ENCODE data around the gene GAA. TPM values are rescaled to one million over a fixed set of nuclear protein-coding genes. Genes with fewer than 3 reads are reported as not detected.

Gene GAA
- total RNA-seq, 1 experiment from 2014 or later = 30.3 TPM

DNA sequence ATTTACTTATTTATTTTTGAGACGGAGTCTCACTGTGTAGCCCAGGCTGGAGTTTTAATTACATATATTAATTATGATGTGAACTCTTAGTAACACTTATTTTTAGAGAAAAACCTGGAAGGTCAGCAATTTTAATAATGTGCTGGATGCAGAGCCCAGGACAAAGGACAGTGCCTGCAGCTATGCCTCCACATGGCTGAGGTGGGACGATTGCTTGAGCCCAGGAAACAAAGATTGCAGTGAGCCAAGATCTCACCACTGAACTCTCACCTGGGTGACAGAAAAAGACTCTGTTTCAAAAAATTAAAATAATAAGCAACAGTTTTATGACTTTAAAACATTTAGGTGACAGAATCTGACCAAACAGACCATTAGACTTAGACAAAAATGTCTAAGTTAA lies 57.5 kb downstream of the GAA start:
- H3K9ac ChIP-seq (ENCODE audit: extremely low read depth, insufficient read length, low read length) = no peak overlapping the region
- H4K20me1 ChIP-seq (ENCODE audit: control insufficient read depth, insufficient read depth, insufficient read length) = no peaks in the 10 kb centered on the region
- peaks cover 15% of the 10 kb centered on the region for H3K27me3 Mint-ChIP-seq (ENCODE audit: low read depth)
- H3K36me3 Mint-ChIP-seq (ENCODE audit: insufficient read depth in 1 of 3, low read depth in 3 of 3) = peaks cover 15 to 29% (median 20%) of the 10 kb centered on the region in 3 experiments
- H3K27ac Mint-ChIP-seq = no peak overlapping the region
- no peaks in the 10 kb centered on the region for H3K79me2 ChIP-seq (ENCODE audit: insufficient read depth, low read length)
- no peak overlapping the region for H4K5ac ChIP-seq (ENCODE audit: insufficient read length, low read depth, low read length)
- no peak overlapping the region for H3K18ac ChIP-seq (ENCODE audit: insufficient read length, low read depth, low read length)
- no peak overlapping the region for H3K4ac ChIP-seq (ENCODE audit: low read depth, low read length)
- no peak overlapping the region for H3K14ac ChIP-seq (ENCODE audit: insufficient read depth, low read length)
- no peak overlapping the region for H2BK5ac ChIP-seq (ENCODE audit: insufficient read length, low read length)
- no peaks in the 10 kb centered on the region; the same call in 1 of the 2 replicates for H3K27me3 ChIP-seq (ENCODE audit: insufficient read depth, low read length)
- peaks cover 28 to 50% of the 10 kb centered on the region in 2 experiments for H3K4me1 Mint-ChIP-seq
- no peak overlapping the region for H4K91ac ChIP-seq (ENCODE audit: insufficient read length, low read depth, low read length)
- no peak overlapping the region for H3K4me2 ChIP-seq (ENCODE audit: insufficient read depth, insufficient read length, low read length)
- H3K56ac ChIP-seq (ENCODE audit: insufficient read length, low read depth, low read length) = no peak overlapping the region
- H2AK5ac ChIP-seq (ENCODE audit: insufficient read length, low read length) = no peak overlapping the region
- no peak overlapping the region for H3K23ac ChIP-seq (ENCODE audit: insufficient read length, low read depth, low read length)
- H2BK15ac ChIP-seq (ENCODE audit: low read depth, low read length) = no peak overlapping the region
- H3K9me3 Mint-ChIP-seq = peaks cover 29 to 35% of the 10 kb centered on the region in 2 experiments
- H3T11ph ChIP-seq (ENCODE audit: low read length) = no peak overlapping the region
- no peaks in the 10 kb centered on the region for H3K23me2 ChIP-seq (ENCODE audit: insufficient read length, low read depth, low read length, poor library complexity, severe bottlenecking)
- H2AFZ ChIP-seq (ENCODE audit: low read length) = no peak overlapping the region
- no peak for DNase-seq
- no peak overlapping the region for H3K27ac ChIP-seq (ENCODE audit: insufficient read length, low read depth, low read length)
- TF ChIP-seq, protein P1, sequence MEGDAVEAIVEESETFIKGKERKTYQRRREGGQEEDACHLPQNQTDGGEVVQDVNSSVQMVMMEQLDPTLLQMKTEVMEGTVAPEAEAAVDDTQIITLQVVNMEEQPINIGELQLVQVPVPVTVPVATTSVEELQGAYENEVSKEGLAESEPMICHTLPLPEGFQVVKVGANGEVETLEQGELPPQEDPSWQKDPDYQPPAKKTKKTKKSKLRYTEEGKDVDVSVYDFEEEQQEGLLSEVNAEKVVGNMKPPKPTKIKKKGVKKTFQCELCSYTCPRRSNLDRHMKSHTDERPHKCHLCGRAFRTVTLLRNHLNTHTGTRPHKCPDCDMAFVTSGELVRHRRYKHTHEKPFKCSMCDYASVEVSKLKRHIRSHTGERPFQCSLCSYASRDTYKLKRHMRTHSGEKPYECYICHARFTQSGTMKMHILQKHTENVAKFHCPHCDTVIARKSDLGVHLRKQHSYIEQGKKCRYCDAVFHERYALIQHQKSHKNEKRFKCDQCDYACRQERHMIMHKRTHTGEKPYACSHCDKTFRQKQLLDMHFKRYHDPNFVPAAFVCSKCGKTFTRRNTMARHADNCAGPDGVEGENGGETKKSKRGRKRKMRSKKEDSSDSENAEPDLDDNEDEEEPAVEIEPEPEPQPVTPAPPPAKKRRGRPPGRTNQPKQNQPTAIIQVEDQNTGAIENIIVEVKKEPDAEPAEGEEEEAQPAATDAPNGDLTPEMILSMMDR (conservative IDR thresholded peaks at IDR 0.05) = no peak
- H2BK120ac ChIP-seq (ENCODE audit: low read depth, low read length, poor library complexity, severe bottlenecking) = no peak overlapping the region
- no peak overlapping the region for H2BK20ac ChIP-seq (ENCODE audit: low read depth, low read length, poor library complexity, severe bottlenecking)
- no CpG with 5 or more reads among the region's 2 CpGs for WGBS (ENCODE audit: extremely low coverage, insufficient read length, low lambda C conversion rate)
- no peak overlapping the region for H2BK12ac ChIP-seq (ENCODE audit: insufficient read length, low read depth, low read length)
- no peaks in the 10 kb centered on the region for H3K79me1 ChIP-seq (ENCODE audit: insufficient read depth, low read depth, low read length, poor library complexity, severe bottlenecking)
- H3K9me3 ChIP-seq (ENCODE audit: control insufficient read depth, low read depth, low read length) = peaks cover 4% of the 10 kb centered on the region
- H3K4me3 Mint-ChIP-seq = no peak overlapping the region
- H4K8ac ChIP-seq (replicated peaks; ENCODE audit: insufficient read length, low read depth, low read length) = no peak overlapping the region
- peaks cover 5% of the 10 kb centered on the region; the same call in 1 of the 2 replicates for H3K4me1 ChIP-seq (ENCODE audit: insufficient read depth, low read length)

Data from H9 (cell line).